OCI-LY3 (cell line): ENCODE measurements around the gene TACR1.

Source experiments
- CTCF ChIP-seq: fragments of 200-600, 300-600 bp; sonication (generic); IDR thresholded peaks from 2 replicates; pipeline ENCODE4 v1.5.1; 2014; ENCODE audit warnings: antibody characterized with exemption, low read length, low read depth
- EZH2phosphoT487 ChIP-seq: fragments of 200-600 bp; shearing (Covaris generic); IDR thresholded peaks from 2 replicates; pipeline ENCODE4 v1.6.1; 2018; ENCODE audit warnings: antibody characterized with exemption, mixed run types, low read depth

- TF ChIP-seq CTCF = no peak
- TF ChIP-seq EZH2phosphoT487 = no peak
These were observed 86.0 kb downstream of the TACR1 start for GRCh38 chr2:75113231-75113869.
